ENCODE data around the gene CHKB.

DNA sequence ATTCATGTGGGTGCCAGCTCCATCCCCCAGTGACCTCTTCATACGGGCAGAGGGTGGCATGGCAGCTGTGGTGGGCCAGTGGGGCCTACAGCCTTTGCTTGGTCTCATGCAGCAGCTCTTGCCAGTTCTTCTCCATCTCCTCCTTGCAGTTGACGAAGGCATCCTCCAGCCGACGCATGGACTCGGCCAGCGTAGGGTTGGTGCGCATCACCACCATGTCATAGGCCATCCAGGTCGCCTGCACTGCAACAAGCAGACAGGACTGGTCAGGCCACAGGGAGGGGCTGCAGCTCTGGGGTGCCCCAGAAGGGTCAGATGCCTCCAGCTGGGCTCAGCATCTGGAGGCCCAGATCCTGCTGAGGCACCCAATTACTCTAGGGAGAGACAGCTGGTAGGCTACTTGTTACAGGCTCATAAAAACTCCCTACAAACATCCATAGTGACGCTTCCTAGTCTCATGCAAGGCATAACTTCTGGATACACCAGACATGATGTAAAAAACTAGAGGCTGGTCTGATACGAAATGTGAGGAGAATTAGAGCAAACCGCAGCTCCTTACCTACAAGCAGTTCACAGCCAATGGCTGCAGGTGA lies 31.4 kb downstream of the CHKB start:
- no peak for TF ChIP-seq POLR2A (IDR thresholded peaks at IDR 0.05; ENCODE audit: borderline replicate concordance, extremely low read depth, insufficient read depth, insufficient read length)
- TF ChIP-seq, protein P1, sequence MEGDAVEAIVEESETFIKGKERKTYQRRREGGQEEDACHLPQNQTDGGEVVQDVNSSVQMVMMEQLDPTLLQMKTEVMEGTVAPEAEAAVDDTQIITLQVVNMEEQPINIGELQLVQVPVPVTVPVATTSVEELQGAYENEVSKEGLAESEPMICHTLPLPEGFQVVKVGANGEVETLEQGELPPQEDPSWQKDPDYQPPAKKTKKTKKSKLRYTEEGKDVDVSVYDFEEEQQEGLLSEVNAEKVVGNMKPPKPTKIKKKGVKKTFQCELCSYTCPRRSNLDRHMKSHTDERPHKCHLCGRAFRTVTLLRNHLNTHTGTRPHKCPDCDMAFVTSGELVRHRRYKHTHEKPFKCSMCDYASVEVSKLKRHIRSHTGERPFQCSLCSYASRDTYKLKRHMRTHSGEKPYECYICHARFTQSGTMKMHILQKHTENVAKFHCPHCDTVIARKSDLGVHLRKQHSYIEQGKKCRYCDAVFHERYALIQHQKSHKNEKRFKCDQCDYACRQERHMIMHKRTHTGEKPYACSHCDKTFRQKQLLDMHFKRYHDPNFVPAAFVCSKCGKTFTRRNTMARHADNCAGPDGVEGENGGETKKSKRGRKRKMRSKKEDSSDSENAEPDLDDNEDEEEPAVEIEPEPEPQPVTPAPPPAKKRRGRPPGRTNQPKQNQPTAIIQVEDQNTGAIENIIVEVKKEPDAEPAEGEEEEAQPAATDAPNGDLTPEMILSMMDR (IDR thresholded peaks at IDR 0.05 in 2 of 3, conservative IDR thresholded peaks at IDR 0.05 in 1 of 3; ENCODE audit: borderline replicate concordance in 1 of 3, insufficient read depth in 1 of 3, low read depth in 2 of 3, low read length in 2 of 3) = no peak
- TF ChIP-seq SRF (IDR thresholded peaks at IDR 0.05; ENCODE audit: low read depth) = no peak
- TF ChIP-seq EZH2 (IDR thresholded peaks at IDR 0.05) = no peak
- TF ChIP-seq RAD21 (IDR thresholded peaks at IDR 0.05; ENCODE audit: low read depth) = no peak
- TF ChIP-seq, protein P2, sequence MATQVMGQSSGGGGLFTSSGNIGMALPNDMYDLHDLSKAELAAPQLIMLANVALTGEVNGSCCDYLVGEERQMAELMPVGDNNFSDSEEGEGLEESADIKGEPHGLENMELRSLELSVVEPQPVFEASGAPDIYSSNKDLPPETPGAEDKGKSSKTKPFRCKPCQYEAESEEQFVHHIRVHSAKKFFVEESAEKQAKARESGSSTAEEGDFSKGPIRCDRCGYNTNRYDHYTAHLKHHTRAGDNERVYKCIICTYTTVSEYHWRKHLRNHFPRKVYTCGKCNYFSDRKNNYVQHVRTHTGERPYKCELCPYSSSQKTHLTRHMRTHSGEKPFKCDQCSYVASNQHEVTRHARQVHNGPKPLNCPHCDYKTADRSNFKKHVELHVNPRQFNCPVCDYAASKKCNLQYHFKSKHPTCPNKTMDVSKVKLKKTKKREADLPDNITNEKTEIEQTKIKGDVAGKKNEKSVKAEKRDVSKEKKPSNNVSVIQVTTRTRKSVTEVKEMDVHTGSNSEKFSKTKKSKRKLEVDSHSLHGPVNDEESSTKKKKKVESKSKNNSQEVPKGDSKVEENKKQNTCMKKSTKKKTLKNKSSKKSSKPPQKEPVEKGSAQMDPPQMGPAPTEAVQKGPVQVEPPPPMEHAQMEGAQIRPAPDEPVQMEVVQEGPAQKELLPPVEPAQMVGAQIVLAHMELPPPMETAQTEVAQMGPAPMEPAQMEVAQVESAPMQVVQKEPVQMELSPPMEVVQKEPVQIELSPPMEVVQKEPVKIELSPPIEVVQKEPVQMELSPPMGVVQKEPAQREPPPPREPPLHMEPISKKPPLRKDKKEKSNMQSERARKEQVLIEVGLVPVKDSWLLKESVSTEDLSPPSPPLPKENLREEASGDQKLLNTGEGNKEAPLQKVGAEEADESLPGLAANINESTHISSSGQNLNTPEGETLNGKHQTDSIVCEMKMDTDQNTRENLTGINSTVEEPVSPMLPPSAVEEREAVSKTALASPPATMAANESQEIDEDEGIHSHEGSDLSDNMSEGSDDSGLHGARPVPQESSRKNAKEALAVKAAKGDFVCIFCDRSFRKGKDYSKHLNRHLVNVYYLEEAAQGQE (IDR thresholded peaks at IDR 0.05; ENCODE audit: low read depth) = no peak
- TF ChIP-seq, protein P3, sequence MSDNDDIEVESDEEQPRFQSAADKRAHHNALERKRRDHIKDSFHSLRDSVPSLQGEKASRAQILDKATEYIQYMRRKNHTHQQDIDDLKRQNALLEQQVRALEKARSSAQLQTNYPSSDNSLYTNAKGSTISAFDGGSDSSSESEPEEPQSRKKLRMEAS (IDR thresholded peaks at IDR 0.05) = no peak
- no peak for TF ChIP-seq EZH2phosphoT487 (IDR thresholded peaks at IDR 0.05; ENCODE audit: borderline replicate concordance)
- no peak for TF ChIP-seq SIN3A (IDR thresholded peaks at IDR 0.05; ENCODE audit: low read depth)
